GM18499 (cell line): ENCODE data around the gene RUSF1.
"Not testable (repeated sequence)": the region's sequence is repeated elsewhere in the genome, so short reads cannot be mapped to it uniquely, and the experiment has no call there.

Experiments
- ATAC-seq: cut with Tn5 transposase; IDR thresholded peaks from one replicate; pipeline ENCODE4 v1.9.1; 2021; ENCODE audit warnings: moderate number of reproducible peaks; ENCODE audit not compliant: insufficient read depth, unreplicated experiment

Gene RUSF1

DNA sequence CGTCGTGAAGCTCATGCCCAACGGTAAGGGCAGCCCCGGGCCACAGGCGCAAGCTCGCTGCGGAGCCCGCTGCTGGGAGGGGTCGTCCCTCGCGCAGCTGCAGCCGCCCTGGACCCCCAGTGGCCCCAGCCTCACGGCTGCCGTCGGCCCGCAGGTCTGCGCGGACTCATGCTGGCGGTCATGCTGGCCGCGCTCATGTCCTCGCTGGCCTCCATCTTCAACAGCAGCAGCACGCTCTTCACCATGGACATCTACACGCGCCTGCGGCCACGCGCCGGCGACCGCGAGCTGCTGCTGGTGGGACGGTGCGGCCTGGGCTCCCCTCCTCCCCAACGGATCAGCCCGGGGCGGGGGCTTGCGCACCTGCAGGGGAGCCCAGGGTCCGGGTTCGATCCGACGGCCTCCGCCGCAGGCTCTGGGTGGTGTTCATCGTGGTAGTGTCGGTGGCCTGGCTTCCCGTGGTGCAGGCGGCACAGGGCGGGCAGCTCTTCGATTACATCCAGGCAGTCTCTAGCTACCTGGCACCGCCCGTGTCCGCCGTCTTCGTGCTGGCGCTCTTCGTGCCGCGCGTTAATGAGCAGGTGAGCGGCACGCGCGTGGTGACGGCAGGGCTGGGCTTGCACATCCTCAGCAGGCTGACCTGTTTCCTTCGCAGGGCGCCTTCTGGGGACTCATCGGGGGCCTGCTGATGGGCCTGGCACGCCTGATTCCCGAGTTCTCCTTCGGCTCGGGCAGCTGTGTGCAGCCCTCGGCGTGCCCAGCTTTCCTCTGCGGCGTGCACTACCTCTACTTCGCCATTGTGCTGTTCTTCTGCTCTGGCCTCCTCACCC is 19.5 kb downstream of the RUSF1 start:
- no peak for ATAC-seq

DNA sequence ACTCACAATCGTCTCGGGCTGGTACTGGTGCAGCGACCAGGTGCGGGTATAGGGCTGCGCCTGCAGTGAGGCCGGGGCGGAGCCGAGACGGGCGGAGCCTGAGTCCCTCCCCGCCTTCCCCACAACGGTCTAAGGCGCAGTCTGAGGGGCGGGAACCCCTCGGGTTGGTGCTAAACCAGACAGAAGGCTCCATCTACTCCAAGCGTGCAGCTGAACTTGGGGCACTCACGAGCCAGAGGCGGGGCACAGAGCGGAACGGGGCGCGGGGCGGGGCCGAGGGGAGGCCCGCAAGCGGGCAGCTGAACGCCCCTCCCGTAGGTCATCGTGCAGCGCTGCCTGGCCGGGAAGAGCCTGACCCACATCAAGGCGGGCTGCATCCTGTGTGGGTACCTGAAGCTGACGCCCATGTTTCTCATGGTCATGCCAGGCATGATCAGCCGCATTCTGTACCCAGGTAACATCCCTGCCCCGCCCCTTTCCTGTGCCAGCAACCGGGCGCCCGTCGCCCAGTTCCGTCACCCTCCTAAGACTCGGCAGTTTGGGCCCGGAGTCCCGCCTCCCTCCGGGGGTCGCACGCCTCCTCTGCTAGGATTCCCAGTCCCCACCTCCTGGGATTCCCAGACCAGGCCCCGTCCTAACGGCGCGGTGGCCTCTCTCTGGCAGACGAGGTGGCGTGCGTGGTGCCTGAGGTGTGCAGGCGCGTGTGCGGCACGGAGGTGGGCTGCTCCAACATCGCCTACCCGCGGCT is 20.3 kb downstream of the RUSF1 start:
- ATAC-seq = no peak

DNA sequence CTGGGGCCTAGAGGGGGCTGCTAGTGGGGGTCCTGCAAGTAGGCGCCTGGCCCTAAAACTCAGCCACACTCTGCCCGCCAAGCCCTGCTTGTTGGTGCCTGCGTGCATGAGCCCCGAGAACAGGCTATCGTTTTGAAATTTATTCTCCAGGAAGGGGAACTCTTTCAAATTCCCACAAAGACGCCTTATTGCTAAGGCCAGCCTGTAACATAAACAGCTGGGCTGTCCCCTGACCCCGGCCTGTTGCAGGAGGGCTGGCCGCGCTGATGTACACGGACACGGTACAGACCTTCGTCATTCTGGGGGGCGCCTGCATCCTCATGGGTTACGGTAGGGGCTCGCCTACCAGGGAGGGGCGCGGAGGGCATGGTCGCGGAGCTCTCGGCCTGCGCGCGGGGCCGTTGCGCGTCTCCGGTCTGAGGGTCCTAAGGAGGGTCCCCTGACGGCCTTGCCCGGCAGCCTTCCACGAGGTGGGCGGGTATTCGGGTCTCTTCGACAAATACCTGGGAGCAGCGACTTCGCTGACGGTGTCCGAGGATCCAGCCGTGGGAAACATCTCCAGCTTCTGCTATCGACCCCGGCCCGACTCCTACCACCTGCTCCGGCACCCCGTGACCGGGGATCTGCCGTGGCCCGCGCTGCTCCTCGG is 21.0 kb downstream of the RUSF1 start:
- ATAC-seq = no peak

DNA sequence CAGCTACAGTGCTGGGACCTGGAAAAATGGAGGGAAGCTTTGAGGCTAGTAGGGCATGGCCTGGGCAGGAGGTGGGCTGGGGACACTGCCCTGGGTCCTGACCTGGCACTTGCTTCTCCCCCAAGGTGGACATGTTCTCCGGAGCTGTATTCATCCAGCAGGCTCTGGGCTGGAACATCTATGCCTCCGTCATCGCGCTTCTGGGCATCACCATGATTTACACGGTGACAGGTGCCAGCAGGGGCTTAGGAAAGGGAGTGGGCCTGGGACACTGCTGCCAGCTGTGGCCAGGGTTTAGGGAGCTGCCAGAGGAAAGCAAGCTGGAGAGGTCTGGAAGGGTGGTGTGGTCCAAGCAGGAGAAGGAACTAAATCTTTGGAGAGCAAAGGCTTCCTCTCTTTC is 22.1 kb downstream of the RUSF1 start:
- ATAC-seq = no peak

DNA sequence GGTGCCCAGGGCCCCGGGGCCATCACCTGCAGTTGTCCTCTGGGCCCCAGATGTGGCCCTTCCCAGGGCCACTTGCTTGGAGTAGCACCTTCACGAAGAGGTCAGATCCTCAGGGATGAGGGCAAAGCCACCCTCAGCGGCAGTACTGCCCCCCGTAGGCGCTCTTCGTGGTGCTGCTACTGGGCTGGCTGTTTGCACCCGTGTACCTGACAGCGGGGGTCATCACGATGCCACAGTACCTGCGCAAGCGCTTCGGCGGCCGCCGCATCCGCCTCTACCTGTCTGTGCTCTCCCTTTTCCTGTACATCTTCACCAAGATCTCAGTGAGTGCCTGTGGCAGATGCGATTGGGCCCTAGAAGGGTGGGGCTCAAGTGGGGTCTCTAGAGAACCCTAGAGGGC is 22.6 kb downstream of the RUSF1 start:
- ATAC-seq = no peak

DNA sequence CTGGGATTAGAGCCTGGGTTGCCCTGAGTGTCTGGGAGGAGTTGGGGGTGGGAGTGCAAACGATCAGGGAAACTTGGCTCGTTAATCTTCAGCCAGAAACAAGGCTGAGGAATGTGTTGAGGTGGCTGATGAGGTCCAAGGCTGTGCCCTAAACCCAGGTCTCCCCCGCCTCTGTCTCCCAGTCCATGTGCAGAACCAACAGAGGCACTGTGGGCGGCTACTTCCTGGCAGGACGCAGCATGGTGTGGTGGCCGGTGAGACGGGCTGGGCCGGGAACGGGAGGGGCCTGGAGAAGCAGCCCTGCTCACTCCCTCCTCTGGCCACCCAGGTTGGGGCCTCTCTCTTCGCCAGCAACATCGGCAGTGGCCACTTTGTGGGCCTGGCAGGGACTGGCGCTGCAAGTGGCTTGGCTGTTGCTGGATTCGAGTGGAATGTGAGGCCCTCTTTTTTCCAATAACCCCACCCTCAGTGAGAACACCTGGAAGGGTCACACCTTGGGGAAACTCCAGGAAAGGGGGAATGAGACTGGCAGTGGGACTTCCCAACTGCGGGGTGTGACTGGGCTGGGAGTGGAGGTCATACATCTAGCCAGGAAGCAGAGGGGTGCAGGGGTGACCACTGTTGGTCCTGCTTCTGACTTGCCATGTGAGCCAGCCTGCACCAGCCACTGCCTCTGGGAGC is 23.6 kb downstream of the RUSF1 start:
- ATAC-seq = no peak

DNA sequence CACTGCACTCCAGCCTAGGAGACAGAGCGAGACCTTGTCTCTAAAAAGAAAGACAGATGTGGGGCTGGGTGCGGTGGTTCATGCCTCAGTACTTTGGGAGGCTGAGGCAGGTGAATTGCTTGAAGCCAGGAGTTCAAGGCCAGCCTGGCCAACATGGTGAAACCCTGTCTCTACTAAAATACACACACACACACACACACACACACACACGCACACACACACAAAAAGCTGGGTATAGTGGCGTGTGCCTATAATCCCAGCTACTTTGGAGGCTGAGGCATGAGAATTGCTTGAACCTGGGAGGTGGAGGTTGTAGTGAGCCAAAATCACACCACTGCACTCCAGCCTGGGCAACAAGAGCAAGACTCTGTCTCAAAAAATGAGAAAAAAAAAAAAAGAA is 24.1 kb downstream of the RUSF1 start:
- ATAC-seq = not testable (repeated sequence)

DNA sequence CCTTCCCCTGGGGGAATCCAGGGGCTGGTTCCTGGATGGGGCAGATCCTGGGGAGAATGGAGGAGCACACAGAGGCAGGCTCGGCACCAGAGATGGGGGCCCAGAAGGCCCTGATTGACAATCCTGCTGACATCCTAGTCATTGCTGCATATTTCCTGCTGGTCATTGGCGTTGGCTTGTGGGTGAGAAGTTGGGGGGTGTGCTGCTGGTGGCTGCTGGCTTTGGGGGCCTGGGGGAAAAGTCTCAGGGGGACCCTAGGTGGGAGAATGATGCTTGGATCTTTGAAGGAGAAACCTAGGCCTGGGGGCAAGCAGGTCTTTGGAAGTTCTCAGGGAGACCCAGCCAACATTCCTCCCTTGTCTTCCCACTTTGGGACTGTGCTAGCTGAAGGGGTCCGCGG is 25.1 kb downstream of the RUSF1 start, which contains the start of gene SLC5A2:
TSS of gene SLC5A2 (plus strand) at position 43 of the 400 bp plus-strand sequence. CDS start at position 57, 14 bp downstream.
- ATAC-seq = no peak

DNA sequence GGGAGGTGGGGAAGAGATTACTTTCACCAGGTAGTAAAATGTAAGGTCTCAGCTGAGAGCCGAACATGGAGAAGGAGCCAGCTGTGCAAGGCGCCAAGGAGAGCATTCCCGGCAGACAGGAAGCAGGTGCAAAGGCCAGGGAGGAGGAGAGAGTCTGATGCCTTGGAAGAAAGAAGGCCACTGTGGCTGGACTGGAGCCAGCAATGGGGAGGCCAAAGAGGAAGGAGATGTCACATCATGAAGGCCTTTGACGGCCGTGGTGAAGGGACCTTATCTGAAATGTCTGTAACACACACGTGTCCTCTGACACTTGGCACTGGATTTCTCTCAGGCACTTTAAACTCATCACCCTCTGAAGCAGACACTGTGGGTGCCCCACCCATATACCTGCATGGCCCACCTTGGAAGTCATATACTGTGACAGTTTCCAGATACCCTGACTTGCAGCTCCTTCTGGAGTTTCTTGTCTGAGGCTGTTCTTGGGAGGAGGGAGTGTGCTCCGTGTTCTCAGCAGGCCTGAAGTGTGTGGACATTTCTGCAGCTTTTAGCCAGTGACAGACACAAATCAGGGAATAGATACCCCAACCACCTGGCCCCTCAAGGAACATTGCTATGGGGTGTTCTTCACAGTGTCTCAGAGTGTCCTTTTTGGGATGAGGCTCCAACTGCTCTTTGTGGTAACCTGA is 27.2 kb downstream of the RUSF1 start:
- no peak for ATAC-seq

DNA sequence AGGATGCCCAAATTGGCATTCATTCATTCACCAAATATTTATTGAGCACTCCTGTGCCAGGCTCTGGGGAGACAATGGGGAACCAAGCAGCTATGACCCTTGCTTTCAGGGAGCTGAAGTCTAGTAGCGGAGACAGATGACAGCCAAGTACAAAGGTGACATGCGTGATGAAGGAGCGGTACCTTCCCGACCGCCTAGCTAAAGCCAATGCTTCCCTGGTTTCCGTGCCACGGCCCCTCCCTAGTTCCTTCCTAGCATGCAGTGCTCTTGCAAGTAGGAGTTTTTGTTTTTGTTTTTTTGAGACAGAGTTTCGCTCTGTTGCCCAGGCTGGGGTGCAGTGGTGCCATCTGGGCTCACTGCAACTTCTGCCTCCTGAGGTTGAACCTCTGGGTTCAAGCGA is 28.4 kb downstream of the RUSF1 start:
- ATAC-seq = no peak

DNA sequence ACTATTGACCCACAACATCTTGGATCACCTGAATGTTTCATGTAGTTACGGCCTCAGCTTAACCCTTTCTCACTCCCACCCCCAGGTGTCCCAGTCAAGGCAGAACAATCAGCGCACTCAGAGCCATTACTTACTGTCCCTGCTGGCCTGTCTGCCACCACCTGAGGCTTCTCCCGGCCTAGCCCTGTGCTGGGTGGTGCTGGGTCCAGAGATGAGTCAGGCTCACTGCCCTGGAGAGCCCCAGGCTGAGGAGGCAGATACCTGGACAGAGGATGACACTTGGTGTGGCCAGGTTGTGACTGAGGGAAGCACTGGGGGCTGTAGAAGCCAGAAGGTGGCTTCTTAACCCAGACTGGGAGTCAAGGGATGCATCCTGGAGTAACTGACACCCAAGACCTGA is 29.2 kb downstream of the RUSF1 start:
- ATAC-seq = no peak

DNA sequence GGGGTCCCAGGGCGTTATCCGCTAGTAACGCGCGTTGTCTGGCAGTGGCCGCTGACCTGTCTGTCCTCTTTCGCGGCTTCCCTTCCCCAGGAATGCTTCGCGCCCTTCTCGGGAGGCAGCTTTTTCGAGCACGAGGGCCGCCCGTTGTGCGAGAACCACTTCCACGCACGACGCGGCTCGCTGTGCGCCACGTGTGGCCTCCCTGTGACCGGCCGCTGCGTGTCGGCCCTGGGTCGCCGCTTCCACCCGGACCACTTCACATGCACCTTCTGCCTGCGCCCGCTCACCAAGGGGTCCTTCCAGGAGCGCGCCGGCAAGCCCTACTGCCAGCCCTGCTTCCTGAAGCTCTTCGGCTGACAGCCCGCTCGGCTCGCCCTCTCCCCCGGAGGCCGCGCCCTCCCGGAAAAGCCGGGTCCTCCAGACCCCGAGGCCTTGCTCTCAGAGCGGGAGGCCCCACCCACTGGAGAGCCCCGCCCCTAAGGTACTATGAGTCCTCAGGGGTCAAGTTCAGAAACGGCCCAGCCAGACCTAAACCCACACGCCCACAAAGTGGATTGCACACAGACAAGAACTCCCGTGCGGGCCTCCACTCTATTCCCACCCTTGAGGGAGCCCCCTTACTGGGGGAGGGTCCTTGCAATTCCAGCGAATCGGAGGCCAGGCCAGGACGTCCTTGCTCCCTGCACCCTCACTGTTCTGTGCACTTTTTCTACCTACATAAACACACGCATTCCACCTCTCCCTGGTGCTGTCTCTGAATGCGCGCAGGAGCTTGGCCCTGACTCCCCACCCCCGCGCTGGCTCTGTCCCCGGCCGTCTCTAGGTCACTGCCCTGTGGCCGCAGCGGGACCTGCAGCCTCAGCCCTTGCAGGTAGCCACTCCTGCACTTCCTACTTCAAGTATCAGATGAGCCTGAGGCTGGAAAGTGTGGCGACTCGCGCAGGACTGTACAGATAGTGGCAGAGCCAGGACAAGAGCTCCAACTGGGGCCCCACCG is 30.7 kb downstream of the RUSF1 start:
- no peak for ATAC-seq

DNA sequence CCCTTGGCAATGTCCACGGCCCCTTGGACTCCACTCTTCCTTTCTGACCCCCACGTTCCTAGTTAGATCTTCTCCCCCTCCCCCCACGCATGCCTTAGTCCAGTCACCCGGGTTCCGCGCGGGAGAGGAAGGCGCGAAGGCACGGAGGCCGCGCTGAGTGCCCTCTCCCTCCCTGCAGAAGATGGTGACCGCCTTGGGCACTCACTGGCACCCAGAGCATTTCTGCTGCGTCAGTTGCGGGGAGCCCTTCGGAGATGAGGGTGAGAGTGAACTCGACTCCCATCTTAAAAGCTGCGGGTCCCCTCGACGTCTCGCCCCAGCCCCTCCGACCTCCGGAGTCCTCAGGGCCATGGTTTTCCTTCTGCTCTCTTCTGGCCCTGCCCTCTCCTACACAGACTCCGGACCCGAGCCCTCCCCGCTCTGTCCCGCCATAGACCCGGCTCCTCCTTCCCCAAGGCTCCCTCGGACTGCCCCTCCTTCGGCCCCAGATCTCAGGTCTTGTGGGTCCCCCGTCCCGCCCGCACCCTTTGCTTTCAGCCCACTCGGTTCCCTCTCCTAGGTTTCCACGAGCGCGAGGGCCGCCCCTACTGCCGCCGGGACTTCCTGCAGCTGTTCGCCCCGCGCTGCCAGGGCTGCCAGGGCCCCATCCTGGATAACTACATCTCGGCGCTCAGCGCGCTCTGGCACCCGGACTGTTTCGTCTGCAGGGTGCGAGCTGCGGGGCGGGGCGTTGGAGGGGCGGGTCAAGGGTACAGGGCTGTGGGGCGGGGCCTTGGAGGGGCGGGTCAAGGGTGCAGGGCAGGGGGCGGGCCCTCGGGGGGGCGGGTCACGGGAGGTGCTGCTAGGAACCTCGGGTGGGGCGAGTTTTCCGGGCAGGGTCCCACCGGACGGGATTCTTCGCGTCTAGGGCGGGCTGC is 31.6 kb downstream of the RUSF1 start:
- no peak for ATAC-seq

DNA sequence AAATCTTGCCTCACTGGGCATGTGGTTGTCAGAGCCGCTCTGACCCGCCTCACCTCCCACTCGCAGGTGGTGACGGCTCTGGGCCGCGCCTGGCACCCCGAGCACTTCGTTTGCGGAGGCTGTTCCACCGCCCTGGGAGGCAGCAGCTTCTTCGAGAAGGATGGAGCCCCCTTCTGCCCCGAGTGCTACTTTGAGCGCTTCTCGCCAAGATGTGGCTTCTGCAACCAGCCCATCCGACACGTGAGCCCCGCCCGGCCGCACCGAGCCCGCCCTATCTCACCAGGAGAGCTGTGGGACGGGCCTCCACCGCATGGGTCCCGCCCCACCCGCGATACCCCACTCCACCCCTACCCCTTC is 32.3 kb downstream of the RUSF1 start:
- no peak for ATAC-seq

DNA sequence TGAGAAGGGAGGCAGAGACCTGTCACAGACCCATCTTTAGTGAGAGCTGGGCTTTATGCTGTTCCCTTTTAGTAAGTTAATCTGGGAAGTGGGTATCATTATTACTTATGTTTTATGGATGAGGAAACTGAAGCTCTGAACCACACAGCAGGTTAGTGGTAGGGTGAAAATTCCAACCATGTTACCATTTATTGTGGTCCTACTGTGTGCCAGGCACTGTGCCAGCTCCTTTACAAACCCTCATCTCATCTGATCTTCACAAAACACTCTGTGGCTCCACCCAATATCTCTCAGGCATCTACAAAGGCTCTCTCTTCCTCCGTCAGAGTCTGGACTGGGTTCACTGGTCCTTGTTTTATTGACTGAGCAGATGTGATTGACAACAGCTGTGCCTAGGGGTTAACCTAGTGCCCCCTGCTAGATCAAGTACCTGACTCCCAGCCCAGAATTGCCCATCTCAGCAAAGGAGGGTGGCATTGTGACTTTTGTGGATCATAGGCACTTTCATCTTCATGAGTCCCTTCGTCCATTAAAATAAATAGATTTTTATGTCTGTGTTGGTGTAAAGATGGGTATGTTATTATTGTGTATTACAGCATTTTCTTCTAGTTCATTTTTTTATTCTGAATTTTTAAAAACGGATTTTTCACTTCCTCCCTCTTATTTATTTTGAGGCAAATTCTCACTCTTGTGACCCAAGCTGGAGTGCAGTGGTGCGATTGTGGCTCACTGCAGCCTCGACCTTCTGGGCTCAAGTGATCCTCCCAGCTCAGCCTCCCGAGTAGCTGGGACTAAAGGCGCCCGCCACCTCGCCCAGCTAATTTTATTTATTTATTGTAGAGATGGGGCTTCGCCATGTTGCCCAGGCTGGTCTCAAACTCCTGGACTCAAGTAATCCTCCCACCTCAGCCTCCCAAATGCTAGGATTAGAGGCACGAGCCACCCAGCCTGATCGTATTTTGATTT is 33.1 kb downstream of the RUSF1 start:
- ATAC-seq = no peak

DNA sequence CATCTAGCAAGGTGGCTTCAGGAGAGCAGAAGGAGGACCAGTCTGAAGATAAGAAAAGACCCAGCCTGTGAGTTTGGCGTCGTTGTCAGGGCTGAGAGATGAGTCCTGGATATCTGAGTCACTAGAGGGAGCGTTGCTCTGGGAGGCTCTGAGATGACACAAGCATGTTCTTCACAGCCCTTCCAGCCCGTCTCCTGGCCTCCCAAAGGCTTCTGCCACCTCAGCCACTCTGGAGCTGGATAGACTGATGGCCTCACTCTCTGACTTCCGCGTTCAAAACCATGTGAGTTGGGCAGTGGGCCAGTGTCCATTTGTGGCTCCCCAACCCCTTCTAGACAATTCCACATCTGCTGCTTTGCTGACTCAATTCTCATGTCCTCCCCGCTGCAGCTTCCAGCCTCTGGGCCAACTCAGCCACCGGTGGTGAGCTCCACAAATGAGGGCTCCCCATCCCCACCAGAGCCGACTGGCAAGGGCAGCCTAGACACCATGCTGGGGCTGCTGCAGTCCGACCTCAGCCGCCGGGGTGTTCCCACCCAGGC is 33.9 kb downstream of the RUSF1 start:
- ATAC-seq = no peak
